WERI-Rb-1 (cell line): Measurements from ENCODE around the gene LOXL4.

Source experiments
- DNase-seq: peaks from one replicate; pipeline ENCODE4 v3.0.0-alpha.2; 2020
- H3K27ac ChIP-seq: fragments of 250-450 bp; sonication (Bioruptor Pico); 2 replicates; pipeline ENCODE4 v1.5.1; 2020; ENCODE audit warnings: mild to moderate bottlenecking, moderate library complexity
- H3K27me3 ChIP-seq: fragments of 250-450 bp; sonication (Bioruptor Pico); 2 replicates; pipeline ENCODE4 v1.5.1; 2021; ENCODE audit warnings: mild to moderate bottlenecking, low read depth, moderate library complexity; ENCODE audit not compliant: insufficient read depth, severe bottlenecking
- H3K36me3 ChIP-seq: fragments of 250-450 bp; sonication (Bioruptor Pico); 2 replicates; pipeline ENCODE4 v1.5.1; 2020; ENCODE audit warnings: mild to moderate bottlenecking, moderate library complexity
- H3K4me3 ChIP-seq: 2 replicates; pipeline ENCODE4 v1.5.1; 2011; ENCODE audit warnings: low read depth, mild to moderate bottlenecking, control low read depth, low read length
- H3K9me3 ChIP-seq: fragments of 250-450 bp; sonication (Bioruptor Pico); 2 replicates; pipeline ENCODE4 v1.5.1; 2021; ENCODE audit warnings: mild to moderate bottlenecking, moderate library complexity; ENCODE audit not compliant: severe bottlenecking
- TF ChIP-seq, protein P1 (sequence below): IDR thresholded peaks from 2 replicates; pipeline ENCODE4 v1.5.1; 2011; ENCODE audit warnings: low read depth, mild to moderate bottlenecking, control low read depth, inconsistent platforms, low read length

Gene LOXL4

DNA sequence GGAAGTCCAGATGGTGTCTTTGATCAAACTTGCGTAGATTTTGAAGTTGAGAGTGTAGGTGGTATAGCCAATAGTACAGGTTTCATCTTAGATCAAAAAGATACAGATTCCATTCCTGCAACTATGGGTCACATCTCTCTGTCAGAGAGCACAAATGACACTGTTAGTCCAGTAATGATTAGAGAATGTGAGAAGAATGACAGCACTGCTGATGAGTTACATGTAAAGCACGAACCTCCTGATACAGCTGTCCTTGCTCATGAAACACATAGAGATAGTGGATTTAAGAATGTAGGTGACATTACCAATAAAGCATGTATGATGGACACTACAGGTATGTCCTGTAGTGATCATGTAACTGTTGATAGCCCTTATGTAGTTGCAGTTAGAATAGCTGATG, 59.1 kb downstream of the LOXL4 start:
- H3K4me3 ChIP-seq: no peak overlapping the region
- H3K27ac ChIP-seq: no peak overlapping the region
- H3K9me3 ChIP-seq: no peaks in the 10 kb centered on the region
- no peak for DNase-seq
- TF ChIP-seq, protein P1, sequence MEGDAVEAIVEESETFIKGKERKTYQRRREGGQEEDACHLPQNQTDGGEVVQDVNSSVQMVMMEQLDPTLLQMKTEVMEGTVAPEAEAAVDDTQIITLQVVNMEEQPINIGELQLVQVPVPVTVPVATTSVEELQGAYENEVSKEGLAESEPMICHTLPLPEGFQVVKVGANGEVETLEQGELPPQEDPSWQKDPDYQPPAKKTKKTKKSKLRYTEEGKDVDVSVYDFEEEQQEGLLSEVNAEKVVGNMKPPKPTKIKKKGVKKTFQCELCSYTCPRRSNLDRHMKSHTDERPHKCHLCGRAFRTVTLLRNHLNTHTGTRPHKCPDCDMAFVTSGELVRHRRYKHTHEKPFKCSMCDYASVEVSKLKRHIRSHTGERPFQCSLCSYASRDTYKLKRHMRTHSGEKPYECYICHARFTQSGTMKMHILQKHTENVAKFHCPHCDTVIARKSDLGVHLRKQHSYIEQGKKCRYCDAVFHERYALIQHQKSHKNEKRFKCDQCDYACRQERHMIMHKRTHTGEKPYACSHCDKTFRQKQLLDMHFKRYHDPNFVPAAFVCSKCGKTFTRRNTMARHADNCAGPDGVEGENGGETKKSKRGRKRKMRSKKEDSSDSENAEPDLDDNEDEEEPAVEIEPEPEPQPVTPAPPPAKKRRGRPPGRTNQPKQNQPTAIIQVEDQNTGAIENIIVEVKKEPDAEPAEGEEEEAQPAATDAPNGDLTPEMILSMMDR: no peak
- peaks cover 14% of the 10 kb centered on the region for H3K36me3 ChIP-seq
- no peaks in the 10 kb centered on the region for H3K27me3 ChIP-seq

DNA sequence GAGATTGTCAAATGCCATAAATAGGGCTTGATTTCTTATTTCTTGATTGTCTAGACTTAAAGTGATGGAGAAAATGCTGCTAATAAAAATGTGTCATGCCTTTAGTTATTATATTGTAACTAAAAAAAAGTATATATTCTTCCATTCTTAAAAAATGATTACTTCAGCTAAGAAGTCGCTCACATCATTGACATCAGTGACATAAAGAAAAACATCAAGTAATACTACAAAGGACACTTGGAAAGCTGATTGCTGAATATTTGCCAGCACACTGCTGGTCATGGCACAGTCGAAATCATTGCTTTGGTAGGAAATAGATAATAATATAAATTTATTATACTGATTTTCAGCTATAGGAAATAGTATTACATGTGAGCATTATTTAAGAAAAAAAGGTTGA, 62.6 kb downstream of the LOXL4 start:
- Histone ChIP-seq H3K4me3 (no peak overlapping the region), H3K36me3 (peaks cover 14% of the 10 kb centered on the region), H3K9me3 (no peaks in the 10 kb centered on the region), H3K27me3 (no peaks in the 10 kb centered on the region), H3K27ac (no peak overlapping the region)
- no peak for DNase-seq
- TF ChIP-seq, protein P1: no peak

DNA sequence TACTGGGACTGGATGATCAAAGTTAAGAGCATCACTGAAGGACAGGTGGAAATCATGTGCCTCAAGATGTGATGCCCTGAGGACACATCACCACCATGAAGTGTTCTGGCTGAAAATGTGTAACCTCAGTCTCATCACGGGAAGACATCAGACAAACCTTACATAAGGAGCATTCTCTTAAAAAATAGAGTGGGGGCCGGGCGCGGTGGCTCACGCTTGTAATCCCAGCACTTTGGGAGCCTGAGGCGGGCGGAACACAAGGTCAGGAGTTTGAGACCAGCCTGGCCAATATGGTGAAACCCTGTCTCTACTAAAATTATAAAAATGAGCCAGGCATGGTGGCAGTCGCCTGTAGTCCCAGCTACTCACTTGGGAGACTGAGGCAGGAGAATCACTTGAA, 65.6 kb downstream of the LOXL4 start:
- H3K27me3 ChIP-seq: no peaks in the 10 kb centered on the region
- TF ChIP-seq, protein P1: no peak
- no peaks in the 10 kb centered on the region for H3K36me3 ChIP-seq
- H3K4me3 ChIP-seq: no peak overlapping the region
- no peak for DNase-seq
- no peaks in the 10 kb centered on the region for H3K9me3 ChIP-seq
- no peak overlapping the region for H3K27ac ChIP-seq

DNA sequence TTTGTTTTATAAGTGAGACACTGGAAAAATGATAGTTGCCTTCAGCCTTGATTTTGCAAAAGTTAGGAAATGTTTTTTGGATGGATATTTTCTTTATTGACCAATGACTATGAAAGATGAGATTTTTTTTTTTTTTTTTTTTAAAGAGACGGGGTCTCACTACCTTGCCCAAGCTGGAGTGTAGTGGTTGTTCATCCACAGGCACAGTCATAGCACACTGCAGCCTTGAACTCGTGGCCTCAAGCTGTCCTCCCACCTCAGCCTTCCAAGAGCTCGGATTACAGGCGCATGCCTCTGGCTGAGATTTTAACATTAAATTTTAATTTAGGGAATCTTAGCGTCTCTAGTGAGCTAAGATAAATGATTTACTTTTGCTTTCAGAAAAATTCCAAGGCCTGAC, 66.2 kb downstream of the LOXL4 start:
- DNase-seq: no peak
- Histone ChIP-seq H3K36me3 (no peaks in the 10 kb centered on the region), H3K27ac (no peak overlapping the region), H3K9me3 (no peaks in the 10 kb centered on the region), H3K27me3 (no peaks in the 10 kb centered on the region), H3K4me3 (no peak overlapping the region)
- TF ChIP-seq, protein P1: no peak
